ES-I3 (cell line): Measurements from ENCODE around the gene TM2D3.

Experiments used
- H3K36me3 ChIP-seq: 2 replicates; pipeline ENCODE4 v1.6.1; 2013; ENCODE audit warnings: mild to moderate bottlenecking, low read length, control low read depth, moderate library complexity; ENCODE audit not compliant: insufficient read depth
- H3K4me1 ChIP-seq: 2 replicates; pipeline ENCODE4 v1.6.1; 2013; ENCODE audit warnings: mild to moderate bottlenecking, control low read depth, low read length; ENCODE audit not compliant: insufficient read depth
- H3K9ac ChIP-seq: 2 replicates; pipeline ENCODE4 v1.6.1; 2013; ENCODE audit warnings: low read depth, mild to moderate bottlenecking, low read length, moderate library complexity
- H3K9me3 ChIP-seq: 2 replicates; pipeline ENCODE4 v1.6.1; 2013; ENCODE audit warnings: mild to moderate bottlenecking, low read length, moderate library complexity; ENCODE audit not compliant: control insufficient read depth, insufficient read depth

The TM2D3 gene

GRCh38 chr15:101652098-101652785 lies at the start of gene TM2D3:
TSS of gene TM2D3 (minus strand) at chr15:101652381. CDS start at chr15:101652361, 20 bp downstream.
- Histone ChIP-seq H3K9me3 (no peaks in the 10 kb centered on the region), H3K36me3 (no peaks in the 10 kb centered on the region; the same call in 1 of the 2 replicates), H3K4me1 (peaks cover 8% of the 10 kb centered on the region), H3K9ac (peak within 1 kb of the TSS; percentile 98)

- Histone ChIP-seq H3K4me1 (no peaks in the 10 kb centered on the region), H3K36me3 (no peaks in the 10 kb centered on the region), H3K9me3 (no peaks in the 10 kb centered on the region), H3K9ac (no peak overlapping the region)
Observed at GRCh38 chr15:101698314-101698713, 46.1 kb upstream of the TM2D3 start.

- Histone ChIP-seq H3K36me3 (no peaks in the 10 kb centered on the region), H3K9ac (no peak overlapping the region), H3K9me3 (no peaks in the 10 kb centered on the region), H3K4me1 (no peaks in the 10 kb centered on the region)
Observed at GRCh38 chr15:101697488-101697887, 45.3 kb upstream of the TM2D3 start.

GRCh38 chr15:101696829-101697228 lies 44.6 kb upstream of the TM2D3 start:
- Histone ChIP-seq H3K9ac (no peak overlapping the region), H3K4me1 (no peaks in the 10 kb centered on the region), H3K9me3 (no peaks in the 10 kb centered on the region), H3K36me3 (no peaks in the 10 kb centered on the region)

GRCh38 chr15:101694261-101694660 lies 42.1 kb upstream of the TM2D3 start:
- Histone ChIP-seq H3K4me1 (no peaks in the 10 kb centered on the region), H3K9ac (no peak overlapping the region), H3K36me3 (no peaks in the 10 kb centered on the region), H3K9me3 (no peaks in the 10 kb centered on the region)

GRCh38 chr15:101692801-101693598 lies 40.8 kb upstream of the TM2D3 start:
- H3K9me3 ChIP-seq: no peaks in the 10 kb centered on the region
- H3K4me1 ChIP-seq: no peaks in the 10 kb centered on the region
- no peaks in the 10 kb centered on the region for H3K36me3 ChIP-seq
- no peak overlapping the region for H3K9ac ChIP-seq

- Histone ChIP-seq H3K36me3 (no peaks in the 10 kb centered on the region), H3K4me1 (no peaks in the 10 kb centered on the region), H3K9me3 (no peaks in the 10 kb centered on the region), H3K9ac (no peak overlapping the region)
Observed at GRCh38 chr15:101689901-101690300, 37.7 kb upstream of the TM2D3 start.

GRCh38 chr15:101686718-101687117 lies 34.5 kb upstream of the TM2D3 start:
- H3K9me3 ChIP-seq: no peaks in the 10 kb centered on the region
- H3K9ac ChIP-seq: no peak overlapping the region
- H3K36me3 ChIP-seq: no peaks in the 10 kb centered on the region
- no peaks in the 10 kb centered on the region for H3K4me1 ChIP-seq

- Histone ChIP-seq H3K4me1 (no peaks in the 10 kb centered on the region), H3K9me3 (no peaks in the 10 kb centered on the region), H3K36me3 (no peaks in the 10 kb centered on the region), H3K9ac (no peak overlapping the region)
Observed at GRCh38 chr15:101684877-101685276, 32.7 kb upstream of the TM2D3 start.

- Histone ChIP-seq H3K36me3 (no peaks in the 10 kb centered on the region), H3K4me1 (no peaks in the 10 kb centered on the region), H3K9ac (no peak overlapping the region), H3K9me3 (no peaks in the 10 kb centered on the region)
Observed at GRCh38 chr15:101684384-101684783, 32.2 kb upstream of the TM2D3 start.

- 0 out of 2 replicates have a peak, but pooled peaks cover 3% of the 10 kb centered on the region for H3K36me3 ChIP-seq
- H3K9ac ChIP-seq: no peak overlapping the region
- H3K4me1 ChIP-seq: 0 out of 2 replicates have a peak, but pooled peaks cover 4% of the 10 kb centered on the region
- H3K9me3 ChIP-seq: no peaks in the 10 kb centered on the region
Observed at GRCh38 chr15:101679806-101680205, 27.6 kb upstream of the TM2D3 start.

- Histone ChIP-seq H3K9me3 (no peaks in the 10 kb centered on the region), H3K4me1 (0 out of 2 replicates have a peak, but pooled peaks cover 4% of the 10 kb centered on the region), H3K9ac (no peak overlapping the region), H3K36me3 (0 out of 2 replicates have a peak, but pooled peaks cover 3% of the 10 kb centered on the region)
Observed at GRCh38 chr15:101676921-101677329, 24.7 kb upstream of the TM2D3 start.

- Histone ChIP-seq H3K36me3 (0 out of 2 replicates have a peak, but pooled peaks cover 3% of the 10 kb centered on the region), H3K9ac (peak overlapping the region; percentile 19; the same call in 1 of the 2 replicates), H3K4me1 (0 out of 2 replicates have a peak, but pooled peaks cover 4% of the 10 kb centered on the region)
Observed at GRCh38 chr15:101675796-101676582, 23.8 kb upstream of the TM2D3 start.

GRCh38 chr15:101675015-101675414 lies 22.8 kb upstream of the TM2D3 start:
- H3K9ac ChIP-seq: no peak overlapping the region
- H3K36me3 ChIP-seq: 0 out of 2 replicates have a peak, but pooled peaks cover 3% of the 10 kb centered on the region
- 0 out of 2 replicates have a peak, but pooled peaks cover 4% of the 10 kb centered on the region for H3K4me1 ChIP-seq
- no peaks in the 10 kb centered on the region for H3K9me3 ChIP-seq

More at GRCh38 chr15:101675796-101676582, 23.8 kb upstream of the TM2D3 start:
- H3K9me3 ChIP-seq: no peaks in the 10 kb centered on the region
